HG03135 (cell line): ENCODE results near the gene STAM.

ENCODE experiments used
- ATAC-seq: cut with Tn5 transposase; IDR thresholded peaks from one replicate; pipeline ENCODE4 v1.9.1; 2021; ENCODE audit warnings: mild to moderate bottlenecking, moderate library complexity; ENCODE audit not compliant: unreplicated experiment

The STAM gene

GRCh38 chr10:17673471-17674061 is 29.6 kb downstream of the STAM start:
- ATAC-seq = no peak

DNA sequence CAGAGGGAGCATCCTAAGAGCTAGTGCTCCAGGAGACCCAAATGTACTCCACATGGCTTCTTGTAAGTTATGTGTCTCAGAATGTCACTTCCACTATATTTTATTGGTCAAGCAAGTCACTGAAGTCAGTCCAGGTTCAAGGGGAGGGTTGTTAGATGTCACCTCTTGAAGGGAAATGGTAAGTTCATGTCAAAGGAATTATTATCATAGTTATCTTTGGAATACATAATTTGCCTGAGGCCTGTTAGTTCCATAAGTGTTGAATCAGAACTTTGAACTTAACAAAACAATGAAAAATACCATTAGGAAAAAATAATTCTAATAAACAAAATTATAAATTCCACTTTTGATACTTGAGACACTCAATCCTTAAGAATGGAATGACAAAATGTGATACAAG is 30.6 kb downstream of the STAM start:
- no peak for ATAC-seq

DNA sequence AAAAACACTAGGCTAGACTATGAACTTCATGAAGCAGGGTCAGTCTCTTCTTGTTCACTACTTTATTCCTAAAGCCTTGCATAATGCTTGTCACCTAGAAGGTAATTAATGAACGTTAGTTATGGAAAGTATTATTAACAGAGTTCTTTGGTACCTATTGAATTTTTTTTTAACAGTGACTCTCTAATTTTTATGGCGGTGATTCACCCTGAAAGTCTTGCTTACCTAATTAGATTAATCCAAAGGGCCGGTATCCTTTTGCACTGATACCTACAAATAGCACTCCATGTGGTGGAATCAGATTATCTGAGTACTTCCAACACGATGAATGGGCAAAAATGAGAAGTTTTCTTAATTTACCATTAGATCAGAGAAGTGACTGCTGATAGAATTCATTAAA is 31.7 kb downstream of the STAM start:
- no peak for ATAC-seq

- no peak for ATAC-seq
These were observed 33.0 kb downstream of the STAM start for GRCh38 chr10:17676919-17677318.

DNA sequence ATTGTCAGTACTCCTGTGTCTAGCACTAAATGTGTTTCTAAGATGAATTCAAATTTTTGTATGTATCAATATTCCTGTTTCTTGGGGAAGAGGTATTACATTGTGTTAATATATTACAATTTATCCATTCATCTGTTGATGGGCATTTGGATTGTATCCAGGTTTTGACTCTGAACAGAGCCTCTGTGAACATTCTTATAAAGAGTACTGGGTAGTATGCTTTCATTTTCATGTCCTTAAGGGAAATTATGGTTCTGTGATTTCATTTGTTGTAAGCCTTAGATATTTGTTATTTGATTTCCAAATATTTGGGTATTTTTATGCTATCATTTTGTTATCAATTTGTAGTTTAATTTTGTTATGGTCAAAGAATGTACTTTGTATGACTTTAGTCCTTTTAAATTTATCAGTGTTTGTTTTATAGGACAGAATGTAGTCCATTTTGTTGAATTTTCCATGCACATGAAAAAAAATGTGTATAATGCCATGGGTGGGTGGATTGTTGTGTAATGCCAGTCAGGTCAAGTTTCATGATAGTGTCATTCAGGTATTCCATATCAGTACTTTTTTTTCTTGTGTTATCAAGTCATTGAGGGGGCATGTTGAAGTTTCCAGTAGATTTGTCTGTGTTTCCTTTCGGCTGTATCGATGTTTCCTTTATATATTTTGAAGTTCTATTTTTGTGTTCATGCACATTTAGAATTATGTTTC is 38.4 kb downstream of the STAM start:
- ATAC-seq = no peak

GRCh38 chr10:17683541-17683940 is 39.6 kb downstream of the STAM start:
- ATAC-seq = no peak

DNA sequence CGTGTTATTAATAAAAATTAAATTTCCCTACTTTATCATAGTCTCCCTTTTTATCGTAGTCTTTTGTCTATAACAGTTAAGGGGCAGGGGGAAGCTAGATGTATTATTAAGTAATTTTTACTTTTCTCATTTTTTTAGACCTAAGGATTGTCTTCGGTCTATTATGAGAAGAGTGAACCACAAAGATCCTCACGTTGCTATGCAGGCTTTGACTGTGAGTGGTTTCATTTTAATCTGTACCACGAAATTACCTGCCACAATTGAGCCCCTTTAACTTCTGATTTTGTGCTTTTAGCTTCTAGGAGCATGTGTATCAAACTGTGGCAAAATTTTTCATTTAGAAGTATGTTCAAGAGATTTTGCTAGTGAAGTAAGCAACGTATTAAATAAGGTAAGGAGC is 40.6 kb downstream of the STAM start:
- peak; percentile 74 for ATAC-seq

- peak; percentile 61 for ATAC-seq
These were observed 41.4 kb downstream of the STAM start for GRCh38 chr10:17685233-17685840.

DNA sequence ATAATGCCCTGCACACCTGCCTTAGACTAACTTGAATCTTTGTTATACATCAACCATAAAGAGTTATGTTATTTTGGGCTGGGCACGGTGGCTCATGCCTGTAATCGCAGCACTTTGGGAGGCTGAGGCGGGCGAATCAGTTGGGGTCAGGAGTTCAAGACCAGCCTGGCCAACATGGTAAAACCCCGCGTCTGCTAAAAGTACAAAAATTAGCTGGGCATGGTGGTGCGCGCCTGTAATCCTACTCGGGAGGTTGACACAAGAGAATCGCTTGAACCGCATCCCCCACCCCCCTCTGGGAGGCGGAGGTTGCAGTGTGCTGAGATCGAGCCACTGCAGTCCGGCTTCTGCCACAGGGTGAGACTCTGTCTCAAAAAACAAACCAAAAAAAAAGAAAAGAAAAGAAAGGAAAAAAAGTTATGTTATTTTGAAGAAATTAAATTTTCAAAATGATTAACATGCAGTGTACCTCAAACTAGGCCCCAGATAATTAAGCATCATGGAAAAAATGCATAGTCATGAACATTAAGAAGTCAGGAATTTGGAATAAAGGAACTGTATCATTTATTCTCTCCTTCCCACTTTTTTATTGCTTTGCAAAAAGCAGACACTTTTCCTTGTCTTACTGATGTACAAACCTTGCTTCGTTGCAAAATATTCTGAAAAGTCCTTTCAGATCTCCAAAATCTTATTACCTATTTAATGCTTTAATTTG is 43.3 kb downstream of the STAM start:
- no peak for ATAC-seq

GRCh38 chr10:17689137-17689536 is 45.2 kb downstream of the STAM start:
- no peak for ATAC-seq

DNA sequence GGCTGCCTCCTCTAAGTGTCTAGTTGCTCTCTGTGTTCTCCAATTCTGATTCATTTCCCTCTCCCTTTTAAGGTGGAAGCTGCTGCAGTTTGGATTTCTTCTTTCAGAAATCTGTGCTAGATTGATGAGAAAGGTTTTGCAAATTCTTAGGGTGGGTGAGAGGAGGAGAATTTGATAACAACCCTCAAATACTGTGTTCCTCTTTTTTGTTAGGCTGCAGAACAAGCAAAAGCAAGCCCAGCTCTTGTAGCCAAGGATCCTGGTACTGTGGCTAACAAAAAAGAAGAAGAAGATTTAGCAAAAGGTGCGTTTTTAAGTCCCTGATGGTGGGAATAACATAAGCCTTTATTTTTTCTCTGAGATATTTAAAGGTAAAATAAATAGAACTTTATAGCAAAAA is 49.1 kb downstream of the STAM start:
- ATAC-seq = no peak

DNA sequence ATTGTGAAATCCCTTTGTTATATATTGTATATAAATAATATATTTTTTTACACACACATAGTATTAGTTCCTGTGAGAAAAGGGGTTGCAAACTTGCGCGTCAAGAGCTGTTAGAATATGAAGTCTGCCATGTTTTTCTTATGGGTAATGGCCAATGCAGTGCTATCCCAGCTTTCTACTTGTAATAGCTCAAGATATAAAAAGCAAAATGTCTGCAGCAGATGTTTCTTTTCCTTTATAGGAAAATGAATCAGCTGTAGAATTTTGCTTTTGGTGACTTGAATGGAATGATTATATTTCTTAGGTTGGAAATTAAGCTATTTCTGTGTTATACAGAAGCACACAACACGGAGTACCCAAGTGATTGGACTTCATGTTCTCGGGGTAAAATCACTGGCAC is 54.7 kb downstream of the STAM start:
- no peak for ATAC-seq

DNA sequence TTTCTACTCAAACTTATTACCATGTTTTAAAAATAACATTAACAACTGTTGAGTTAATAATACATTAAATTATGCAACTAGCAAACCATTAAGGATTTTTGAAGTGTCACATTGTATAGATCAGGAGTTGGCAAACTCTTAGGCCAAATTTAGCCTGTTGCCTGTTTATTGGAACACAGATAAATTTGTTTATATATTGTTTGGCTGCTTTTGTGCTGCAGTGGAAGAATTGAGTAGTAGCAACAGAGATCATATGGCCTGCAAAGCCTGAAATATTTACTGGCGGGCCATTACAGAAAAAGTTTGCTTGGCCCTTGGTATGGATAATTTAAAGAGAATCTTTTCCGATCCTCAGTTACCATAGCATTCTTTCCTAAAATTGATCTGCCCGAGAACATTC is 57.4 kb downstream of the STAM start:
- ATAC-seq = no peak

GRCh38 chr10:17703706-17704105 is 59.8 kb downstream of the STAM start:
- ATAC-seq = no peak

- no peak for ATAC-seq
These were observed 64.9 kb downstream of the STAM start for GRCh38 chr10:17708821-17709220.

- ATAC-seq = no peak
These were observed 65.5 kb downstream of the STAM start for GRCh38 chr10:17709492-17709891.

DNA sequence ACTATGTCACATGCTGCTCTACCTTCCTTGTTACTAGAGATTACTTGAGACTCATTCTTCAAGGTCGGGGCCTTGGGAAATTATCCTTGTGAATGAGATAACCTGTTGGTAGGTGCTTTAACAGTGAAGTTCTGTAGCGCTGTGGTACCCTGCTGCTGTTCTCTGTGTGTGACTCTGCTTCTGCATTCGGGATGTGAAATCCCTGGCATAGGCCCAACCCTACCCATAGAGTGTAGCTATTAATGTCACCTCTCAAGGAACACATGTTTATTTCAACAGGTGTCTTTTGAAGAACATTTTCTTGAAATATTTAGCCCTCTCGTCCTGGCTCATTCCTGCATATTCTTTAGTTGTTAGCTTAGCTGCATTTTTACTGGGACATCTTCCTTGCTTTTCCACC is 66.2 kb downstream of the STAM start:
- ATAC-seq = no peak

- no peak for ATAC-seq
These were observed 68.1 kb downstream of the STAM start for GRCh38 chr10:17712053-17712452.

GRCh38 chr10:17712717-17713471 is 68.9 kb downstream of the STAM start:
- no peak for ATAC-seq

GRCh38 chr10:17713758-17714157 is 69.8 kb downstream of the STAM start:
- ATAC-seq = no peak

DNA sequence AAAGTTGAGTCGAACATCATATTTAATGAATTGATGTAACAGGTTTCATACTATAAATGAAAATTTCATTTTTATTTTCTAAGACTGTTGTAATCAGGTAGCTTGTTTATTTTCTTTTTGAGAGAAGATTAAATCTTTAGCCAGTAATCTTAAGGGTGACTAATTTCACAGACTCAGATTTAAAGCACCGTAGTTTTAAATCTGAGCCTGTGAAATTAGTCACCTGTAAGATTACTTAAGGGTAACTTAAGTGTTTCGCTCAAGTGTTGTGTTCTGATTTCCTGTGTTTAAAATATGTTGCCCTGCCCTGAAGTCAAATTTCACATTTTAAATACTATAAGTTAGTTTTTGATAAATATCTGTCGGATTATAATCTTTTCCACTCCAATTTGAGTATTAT is 72.2 kb downstream of the STAM start:
- no peak for ATAC-seq
